H1 (cell line): Measurements from ENCODE around the gene CCDC178. TPM values are rescaled to one million over a fixed set of nuclear protein-coding genes. Genes with fewer than 3 reads are reported as not detected.

Experiments
- KDM4A ChIP-seq: IDR thresholded peaks from one replicate; pipeline ENCODE4 v1.7.1; 2012; ENCODE audit warnings: low read depth, mild to moderate bottlenecking, moderate library complexity, low read length, inconsistent platforms; ENCODE audit not compliant: severe bottlenecking
- NRF1 ChIP-seq: IDR thresholded peaks from 2 replicates; pipeline ENCODE4 v1.6.1; 2011; ENCODE audit warnings: mild to moderate bottlenecking, low read depth, low read length, improper control_type of control experiment
- polyA plus RNA-seq, 7 experiments: library from polyadenylated mRNA; depleted of rRNA in 3 of 7; stranded (reverse) in 5 of 7; unstranded in 2 of 7; fragments of >200 nt in 5 of 7; fragments of 200-250 nt in 2 of 7; gene quantifications; 1 replicate in 5 of 7; 2 replicates in 1 of 7; 4 replicates in 1 of 7; pipeline versions ENCODE4 v1.2.1 to v1.2.3, GENCODE V29; 2011 to 2013; ENCODE audit warnings: missing spikeins in 2 of 7, mixed read lengths in 2 of 7
- total RNA-seq: library from RNA; stranded (reverse); fragmentation: NEBNext Ultra II Directional; extraction: Animal tissue kit (Norgen Biotek cat#: 25700); gene quantifications from 2 replicates; pipeline ENCODE4 v1.2.1, GENCODE V29; 2021
- TF ChIP-seq, protein P1 (sequence below): fragments of 300-600 bp; sonication (generic); IDR thresholded peaks from 2 replicates; pipeline ENCODE4 v1.7.1; 2012; ENCODE audit warnings: low read length, moderate library complexity, mild to moderate bottlenecking, inconsistent platforms; ENCODE audit not compliant: insufficient replicate concordance

The CCDC178 gene
- total and polyA plus RNA-seq, 2 of the 8 experiments (the other 6 are each of a cell fraction or from before 2014, with no cell fraction given), result not detected

- TF ChIP-seq, protein P1, sequence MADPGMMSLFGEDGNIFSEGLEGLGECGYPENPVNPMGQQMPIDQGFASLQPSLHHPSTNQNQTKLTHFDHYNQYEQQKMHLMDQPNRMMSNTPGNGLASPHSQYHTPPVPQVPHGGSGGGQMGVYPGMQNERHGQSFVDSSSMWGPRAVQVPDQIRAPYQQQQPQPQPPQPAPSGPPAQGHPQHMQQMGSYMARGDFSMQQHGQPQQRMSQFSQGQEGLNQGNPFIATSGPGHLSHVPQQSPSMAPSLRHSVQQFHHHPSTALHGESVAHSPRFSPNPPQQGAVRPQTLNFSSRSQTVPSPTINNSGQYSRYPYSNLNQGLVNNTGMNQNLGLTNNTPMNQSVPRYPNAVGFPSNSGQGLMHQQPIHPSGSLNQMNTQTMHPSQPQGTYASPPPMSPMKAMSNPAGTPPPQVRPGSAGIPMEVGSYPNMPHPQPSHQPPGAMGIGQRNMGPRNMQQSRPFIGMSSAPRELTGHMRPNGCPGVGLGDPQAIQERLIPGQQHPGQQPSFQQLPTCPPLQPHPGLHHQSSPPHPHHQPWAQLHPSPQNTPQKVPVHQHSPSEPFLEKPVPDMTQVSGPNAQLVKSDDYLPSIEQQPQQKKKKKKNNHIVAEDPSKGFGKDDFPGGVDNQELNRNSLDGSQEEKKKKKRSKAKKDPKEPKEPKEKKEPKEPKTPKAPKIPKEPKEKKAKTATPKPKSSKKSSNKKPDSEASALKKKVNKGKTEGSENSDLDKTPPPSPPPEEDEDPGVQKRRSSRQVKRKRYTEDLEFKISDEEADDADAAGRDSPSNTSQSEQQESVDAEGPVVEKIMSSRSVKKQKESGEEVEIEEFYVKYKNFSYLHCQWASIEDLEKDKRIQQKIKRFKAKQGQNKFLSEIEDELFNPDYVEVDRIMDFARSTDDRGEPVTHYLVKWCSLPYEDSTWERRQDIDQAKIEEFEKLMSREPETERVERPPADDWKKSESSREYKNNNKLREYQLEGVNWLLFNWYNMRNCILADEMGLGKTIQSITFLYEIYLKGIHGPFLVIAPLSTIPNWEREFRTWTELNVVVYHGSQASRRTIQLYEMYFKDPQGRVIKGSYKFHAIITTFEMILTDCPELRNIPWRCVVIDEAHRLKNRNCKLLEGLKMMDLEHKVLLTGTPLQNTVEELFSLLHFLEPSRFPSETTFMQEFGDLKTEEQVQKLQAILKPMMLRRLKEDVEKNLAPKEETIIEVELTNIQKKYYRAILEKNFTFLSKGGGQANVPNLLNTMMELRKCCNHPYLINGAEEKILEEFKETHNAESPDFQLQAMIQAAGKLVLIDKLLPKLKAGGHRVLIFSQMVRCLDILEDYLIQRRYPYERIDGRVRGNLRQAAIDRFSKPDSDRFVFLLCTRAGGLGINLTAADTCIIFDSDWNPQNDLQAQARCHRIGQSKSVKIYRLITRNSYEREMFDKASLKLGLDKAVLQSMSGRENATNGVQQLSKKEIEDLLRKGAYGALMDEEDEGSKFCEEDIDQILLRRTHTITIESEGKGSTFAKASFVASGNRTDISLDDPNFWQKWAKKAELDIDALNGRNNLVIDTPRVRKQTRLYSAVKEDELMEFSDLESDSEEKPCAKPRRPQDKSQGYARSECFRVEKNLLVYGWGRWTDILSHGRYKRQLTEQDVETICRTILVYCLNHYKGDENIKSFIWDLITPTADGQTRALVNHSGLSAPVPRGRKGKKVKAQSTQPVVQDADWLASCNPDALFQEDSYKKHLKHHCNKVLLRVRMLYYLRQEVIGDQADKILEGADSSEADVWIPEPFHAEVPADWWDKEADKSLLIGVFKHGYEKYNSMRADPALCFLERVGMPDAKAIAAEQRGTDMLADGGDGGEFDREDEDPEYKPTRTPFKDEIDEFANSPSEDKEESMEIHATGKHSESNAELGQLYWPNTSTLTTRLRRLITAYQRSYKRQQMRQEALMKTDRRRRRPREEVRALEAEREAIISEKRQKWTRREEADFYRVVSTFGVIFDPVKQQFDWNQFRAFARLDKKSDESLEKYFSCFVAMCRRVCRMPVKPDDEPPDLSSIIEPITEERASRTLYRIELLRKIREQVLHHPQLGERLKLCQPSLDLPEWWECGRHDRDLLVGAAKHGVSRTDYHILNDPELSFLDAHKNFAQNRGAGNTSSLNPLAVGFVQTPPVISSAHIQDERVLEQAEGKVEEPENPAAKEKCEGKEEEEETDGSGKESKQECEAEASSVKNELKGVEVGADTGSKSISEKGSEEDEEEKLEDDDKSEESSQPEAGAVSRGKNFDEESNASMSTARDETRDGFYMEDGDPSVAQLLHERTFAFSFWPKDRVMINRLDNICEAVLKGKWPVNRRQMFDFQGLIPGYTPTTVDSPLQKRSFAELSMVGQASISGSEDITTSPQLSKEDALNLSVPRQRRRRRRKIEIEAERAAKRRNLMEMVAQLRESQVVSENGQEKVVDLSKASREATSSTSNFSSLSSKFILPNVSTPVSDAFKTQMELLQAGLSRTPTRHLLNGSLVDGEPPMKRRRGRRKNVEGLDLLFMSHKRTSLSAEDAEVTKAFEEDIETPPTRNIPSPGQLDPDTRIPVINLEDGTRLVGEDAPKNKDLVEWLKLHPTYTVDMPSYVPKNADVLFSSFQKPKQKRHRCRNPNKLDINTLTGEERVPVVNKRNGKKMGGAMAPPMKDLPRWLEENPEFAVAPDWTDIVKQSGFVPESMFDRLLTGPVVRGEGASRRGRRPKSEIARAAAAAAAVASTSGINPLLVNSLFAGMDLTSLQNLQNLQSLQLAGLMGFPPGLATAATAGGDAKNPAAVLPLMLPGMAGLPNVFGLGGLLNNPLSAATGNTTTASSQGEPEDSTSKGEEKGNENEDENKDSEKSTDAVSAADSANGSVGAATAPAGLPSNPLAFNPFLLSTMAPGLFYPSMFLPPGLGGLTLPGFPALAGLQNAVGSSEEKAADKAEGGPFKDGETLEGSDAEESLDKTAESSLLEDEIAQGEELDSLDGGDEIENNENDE, result no peak
- no peak for TF ChIP-seq KDM4A
- no peak for TF ChIP-seq NRF1
- TF ChIP-seq, all 59 proteins: peak for 0
Measured at GRCh38 chr18:33074125-33074524, 366.4 kb downstream of the CCDC178 start (continued).
